A549 (cell line): ENCODE measurements around the gene CELF2.

ENCODE experiments used
- CHD2 ChIP-seq: fragments of 150-350 bp; IDR thresholded peaks from 2 replicates; pipeline ENCODE4 v1.6.1; 2014; ENCODE audit warnings: low read length; ENCODE audit not compliant: partially characterized antibody
- MAFK ChIP-seq: fragments of 450-650 bp; IDR thresholded peaks from 2 replicates; pipeline ENCODE4 v1.6.1; 2014; ENCODE audit not compliant: partially characterized antibody
- MYC ChIP-seq: IDR thresholded peaks from 2 replicates; pipeline ENCODE4 v1.6.1; 2012; ENCODE audit warnings: mild to moderate bottlenecking, inconsistent platforms, low read length, improper control_type of control experiment, borderline replicate concordance
- TF ChIP-seq, protein P1 (sequence below): fragments of >200 bp; sonication (Bioruptor Twin); formaldehyde crosslinking; IDR thresholded peaks from 3 replicates; pipeline ENCODE4 v1.5.1; 2016
- TF ChIP-seq, protein P2 (sequence below): IDR thresholded peaks from 2 replicates; pipeline ENCODE4 v1.6.1; 2012

DNA sequence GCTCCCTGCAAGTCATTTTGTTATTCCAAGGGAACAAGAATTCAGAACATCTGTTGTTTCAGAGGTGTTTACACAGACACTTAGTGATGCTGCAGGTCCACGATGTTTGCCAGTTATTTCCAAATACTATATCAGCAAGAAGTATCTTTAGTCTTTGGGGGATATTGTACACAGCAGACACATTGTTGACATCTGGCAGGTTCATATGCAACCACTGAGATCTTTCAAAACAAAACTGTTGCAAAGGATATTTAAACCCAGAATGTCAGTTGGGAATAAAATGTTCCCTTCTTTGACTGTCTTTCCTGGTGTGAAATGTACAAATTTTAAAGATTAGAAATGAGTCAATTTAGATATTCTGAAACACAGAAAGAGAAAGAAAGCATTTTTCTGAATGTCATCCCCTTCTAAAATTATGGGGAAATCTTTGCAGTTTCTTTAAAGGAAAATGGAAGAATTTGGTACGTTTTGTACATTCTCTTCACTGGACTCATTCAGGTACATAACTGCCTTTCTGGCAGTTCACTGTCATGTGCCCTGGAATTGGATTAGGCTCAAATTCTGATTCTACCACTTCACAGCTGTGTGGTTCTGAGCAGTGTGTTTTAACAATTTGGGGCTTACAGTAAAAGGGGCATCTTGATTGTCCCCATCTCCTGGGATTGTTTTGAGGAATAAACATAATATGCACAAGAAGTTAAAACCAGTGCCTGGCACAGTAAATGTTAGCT lies 40.3 kb upstream of the CELF2 start:
- no peak for TF ChIP-seq CHD2
- TF ChIP-seq, protein P1, sequence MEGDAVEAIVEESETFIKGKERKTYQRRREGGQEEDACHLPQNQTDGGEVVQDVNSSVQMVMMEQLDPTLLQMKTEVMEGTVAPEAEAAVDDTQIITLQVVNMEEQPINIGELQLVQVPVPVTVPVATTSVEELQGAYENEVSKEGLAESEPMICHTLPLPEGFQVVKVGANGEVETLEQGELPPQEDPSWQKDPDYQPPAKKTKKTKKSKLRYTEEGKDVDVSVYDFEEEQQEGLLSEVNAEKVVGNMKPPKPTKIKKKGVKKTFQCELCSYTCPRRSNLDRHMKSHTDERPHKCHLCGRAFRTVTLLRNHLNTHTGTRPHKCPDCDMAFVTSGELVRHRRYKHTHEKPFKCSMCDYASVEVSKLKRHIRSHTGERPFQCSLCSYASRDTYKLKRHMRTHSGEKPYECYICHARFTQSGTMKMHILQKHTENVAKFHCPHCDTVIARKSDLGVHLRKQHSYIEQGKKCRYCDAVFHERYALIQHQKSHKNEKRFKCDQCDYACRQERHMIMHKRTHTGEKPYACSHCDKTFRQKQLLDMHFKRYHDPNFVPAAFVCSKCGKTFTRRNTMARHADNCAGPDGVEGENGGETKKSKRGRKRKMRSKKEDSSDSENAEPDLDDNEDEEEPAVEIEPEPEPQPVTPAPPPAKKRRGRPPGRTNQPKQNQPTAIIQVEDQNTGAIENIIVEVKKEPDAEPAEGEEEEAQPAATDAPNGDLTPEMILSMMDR = no peak
- TF ChIP-seq MAFK = no peak
- no peak for TF ChIP-seq MYC
- TF ChIP-seq, protein P2, sequence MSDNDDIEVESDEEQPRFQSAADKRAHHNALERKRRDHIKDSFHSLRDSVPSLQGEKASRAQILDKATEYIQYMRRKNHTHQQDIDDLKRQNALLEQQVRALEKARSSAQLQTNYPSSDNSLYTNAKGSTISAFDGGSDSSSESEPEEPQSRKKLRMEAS = no peak
